Placental epithelial cell (primary cell): ENCODE measurements around the gene PTCD1. TPM values are rescaled to one million over a fixed set of nuclear protein-coding genes. Genes with fewer than 3 reads are reported as not detected.

Experiments used
- total RNA-seq: library from RNA; depleted of rRNA; stranded (reverse); fragments of >200 nt; gene quantifications from 2 replicates; pipeline ENCODE4 v1.2.3, GENCODE V29; 2012

Gene PTCD1
- total RNA-seq: 5.4 and 5.5 TPM in 2 replicates

GRCh38 chr7:99438573-99439480 lies at the start of gene PTCD1, which contains the start of gene CPSF4:
TSS of gene PTCD1 (minus strand) at chr7:99438798. CDS start at chr7:99435242, 3,556 bp downstream.
TSS of gene CPSF4 (plus strand) at chr7:99438943. CDS start at chr7:99439083, 140 bp downstream.

GRCh38 chr7:99472561-99473314 lies 34.1 kb upstream of the PTCD1 start, which contains the start of gene ZNF789:
TSS of gene ZNF789 (plus strand) at chr7:99472890. CDS start at chr7:99476457, 3,567 bp downstream.

GRCh38 chr7:99408379-99409191 lies 30.0 kb downstream of the PTCD1 start, which contains the start of the genes BUD31 and PDAP1:
TSS of gene BUD31 (plus strand) at chr7:99408969. CDS start at chr7:99411093, 2,124 bp downstream.
TSS of gene PDAP1 (minus strand) at chr7:99408597. CDS start at chr7:99408548, 49 bp downstream.

GRCh38 chr7:99374111-99375064 lies 64.2 kb downstream of the PTCD1 start, which contains the start of gene ARPC1B:
TSS of gene ARPC1B (plus strand) at chr7:99374730. CDS start at chr7:99385715, 10,985 bp downstream.

Other genes starting within 250 kb of the PTCD1 start
- under 0.01 TPM in 1 of 2 replicates, not detected in the other for gene KPNA7, start 230.7 kb downstream of the PTCD1 start, total RNA-seq
- gene MYH16, start 166.0 kb downstream of the PTCD1 start, total RNA-seq: under 0.01 TPM in 1 of 2 replicates, not detected in the other
- gene ARPC1A, start 112.9 kb downstream of the PTCD1 start, total RNA-seq: 114 and 181 TPM in 2 replicates
- 170 and 448 TPM in 2 replicates for gene ARPC1B, start 64.1 kb downstream of the PTCD1 start, total RNA-seq
- gene PDAP1, start 30.2 kb downstream of the PTCD1 start, total RNA-seq: 31.4 and 51.6 TPM in 2 replicates
- gene BUD31, start 29.8 kb downstream of the PTCD1 start, total RNA-seq: 68.5 and 89.9 TPM in 2 replicates
- gene CPSF4, start 145 bp upstream of the PTCD1 start, total RNA-seq: 18.4 and 27.5 TPM in 2 replicates
- gene ATP5MF, start 27.4 kb upstream of the PTCD1 start, total RNA-seq: 260 and 553 TPM in 2 replicates
- 5.3 and 5.9 TPM in 2 replicates for gene ZNF789, start 34.1 kb upstream of the PTCD1 start, total RNA-seq
- gene ZNF394, start 61.5 kb upstream of the PTCD1 start, total RNA-seq: 17.9 and 32.2 TPM in 2 replicates
- gene ZKSCAN5, start 65.9 kb upstream of the PTCD1 start, total RNA-seq: 12.1 and 14.9 TPM in 2 replicates
- gene FAM200A, start 113.3 kb upstream of the PTCD1 start, total RNA-seq: 7.8 and 9.0 TPM in 2 replicates
- 85.0 and 85.6 TPM in 2 replicates for gene ZNF655, start 119.8 kb upstream of the PTCD1 start, total RNA-seq
- 5.5 TPM in 1 of 2 replicates, not detected in the other for gene TMEM225B, start 159.5 kb upstream of the PTCD1 start, total RNA-seq
- gene ZSCAN25, start 178.1 kb upstream of the PTCD1 start, total RNA-seq: 21.0 and 28.3 TPM in 2 replicates
- gene CYP3A5, start 241.2 kb upstream of the PTCD1 start, total RNA-seq: under 0.01 TPM in 1 of 2 replicates, not detected in the other